ENCODE measurements around the gene SYNPO2.

DNA sequence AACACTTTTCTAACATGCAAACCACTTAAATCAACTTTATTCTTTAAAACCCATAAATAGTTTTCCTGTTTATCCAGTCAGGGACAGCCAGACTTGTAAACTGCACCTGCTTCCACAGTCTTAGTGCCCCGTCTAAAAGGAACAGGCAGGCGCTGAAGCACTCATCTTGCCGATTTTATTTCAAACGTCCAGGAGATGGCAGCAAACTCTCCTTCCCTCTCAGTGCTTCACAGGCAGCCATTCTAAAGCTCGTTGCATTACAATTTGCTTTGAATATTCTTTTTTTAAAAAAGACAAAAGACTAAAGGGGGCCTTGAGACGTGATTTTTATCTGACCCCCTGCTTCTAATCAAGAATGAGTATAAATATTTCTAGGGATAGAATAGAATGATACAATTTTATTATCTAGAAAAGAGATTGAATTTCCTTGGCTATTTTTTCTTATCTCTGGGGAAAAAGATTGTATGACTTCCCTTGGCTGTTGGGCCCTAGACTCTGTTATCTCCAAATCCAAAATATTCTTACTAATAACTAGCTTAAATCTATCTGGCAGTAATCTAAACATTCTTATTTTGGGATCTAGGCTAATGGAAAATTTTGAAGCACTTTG, 153.4 kb downstream of the SYNPO2 start:
- TF ChIP-seq TCF12 (IDR thresholded peaks at IDR 0.05; ENCODE audit: low read depth, low read length) (no peak), JUND (IDR thresholded peaks at IDR 0.05; ENCODE audit: low read depth, low read length) (no peak), FOXM1 (IDR thresholded peaks at IDR 0.05; ENCODE audit: low read depth, low read length) (no peak), KAT2A (conservative IDR thresholded peaks at IDR 0.05; ENCODE audit: control insufficient read depth, low read depth, low read length) (no peak), CTCF (IDR thresholded peaks at IDR 0.05 in 2 of 3, conservative IDR thresholded peaks at IDR 0.05 in 1 of 3; ENCODE audit: control insufficient read depth in 2 of 3, extremely low read depth in 1 of 3, insufficient read depth in 1 of 3, low read depth in 3 of 3, low read length in 3 of 3) (peak; percentile 57 to 62 (median 58)), POLR2A (IDR thresholded peaks at IDR 0.05; ENCODE audit: low read depth, low read length) (no peak), MXI1 (IDR thresholded peaks at IDR 0.05; ENCODE audit: low read depth, low read length) (no peak), PAX8 (IDR thresholded peaks at IDR 0.05) (no peak), BCLAF1 (IDR thresholded peaks at IDR 0.05) (no peak), RCOR1 (conservative IDR thresholded peaks at IDR 0.05; ENCODE audit: low read depth, low read length) (no peak)

Data from GM12878 (cell line).